Psoas muscle (tissue), 8 donors: ENCODE measurements around the gene SCAMP3. TPM values are rescaled to one million over a fixed set of nuclear protein-coding genes. Genes with fewer than 3 reads are reported as not detected.

Experiments
- ATAC-seq, 4 donors: fragments of 200-7000 bp; cut with Tn5 transposase; one replicate each; pipeline ENCODE4 v1.9.1; 2020; ENCODE audit warnings: moderate library complexity in 3 of 4, mild to moderate bottlenecking in 2 of 4
- DNase-seq, 2 donors: peaks; one replicate each; pipeline ENCODE4 v3.0.0-alpha.2; 2020
- H3K27ac ChIP-seq: fragments of 200-600 bp; one replicate; pipeline ENCODE4 v1.8.0; 2022
- H3K27me3 ChIP-seq, 3 donors: fragments of 200-600 bp in 1 of 3; one replicate each; pipeline versions ENCODE4 v1.6.1 to v1.8.0; 2013 to 2022; ENCODE audit warnings: low read length in 2 of 3, mild to moderate bottlenecking in 2 of 3, moderate library complexity in 1 of 3; ENCODE audit not compliant: insufficient read depth in 3 of 3
- H3K36me3 ChIP-seq, 2 donors: fragments of 200-600 bp in 1 of 2; one replicate each; pipeline versions ENCODE4 v1.6.1 to v1.8.0; 2013 to 2022; ENCODE audit warnings: low read depth in 1 of 2, mild to moderate bottlenecking in 1 of 2, moderate library complexity in 1 of 2; ENCODE audit not compliant: insufficient read depth in 1 of 2
- H3K4me1 ChIP-seq: fragments of 200-600 bp; one replicate; pipeline ENCODE4 v1.8.0; 2022
- H3K4me3 ChIP-seq: fragments of 200-600 bp; one replicate; pipeline ENCODE4 v1.8.0; 2022; ENCODE audit warnings: mild to moderate bottlenecking
- H3K9me3 ChIP-seq: fragments of 200-600 bp; one replicate; pipeline ENCODE4 v1.8.0; 2022
- WGBS, 3 donors: extraction: QIAGEN DNeasy Blood & Tissue Kit; methylation state at CpG; one replicate each; pipeline versions ENCODE4 v1.1.6 to v1.1.7; 2013; 5-methylcytosine and 5-hydroxymethylcytosine counted together
- intact Hi-C, 2 donors: fragments of 100-400 bp; cut with DNase I; formaldehyde crosslinking; loops; one replicate each; pipeline versions ENCODE4 v1.11.0 to v1.14.2; 2022
- polyA plus RNA-seq, 3 donors: library from polyadenylated mRNA; stranded (reverse); fragments of 200-250 nt; gene quantifications; one replicate each; pipeline ENCODE4 v1.2.3, GENCODE V29; 2013
- total RNA-seq, 4 donors: library from RNA; stranded (reverse); fragmentation: NEBNext Ultra II Directional in 2 of 4; extraction: Animal tissue kit (Norgen Biotek cat#: 25700) in 2 of 4; gene quantifications; one replicate each; pipeline versions ENCODE4 v1.2.1 to v1.2.4, GENCODE V29; 2021 to 2023
- TF ChIP-seq, protein P1 (sequence below): fragments of 200-600 bp; IDR thresholded peaks from one replicate; pipeline ENCODE4 v1.8.0; 2022; ENCODE audit warnings: antibody characterized with exemption
- donor health status: healthy with polysubstance abuse.
- donor health status: DM: no; HTN: no; CAD: no; lungs with moderate emphysema.
- donor health status: Bipolar disorder and iron deficiency.
- donor health status: healthy.
- donor health status: DM: yes; HTN: yes; CAD: no.
- donor health status: DM: no; HTN: no; CAD: no.
- donor health status: DM: no; HTN: no; CAD: no.
- donor health status: DM: yes; HTN: yes; CAD: no.

The SCAMP3 gene
- total and polyA plus RNA-seq, 7 donors = 49.5 to 159 (median 70.7) TPM

- no peak overlapping the region for H3K4me3 ChIP-seq
- H3K9me3 ChIP-seq = no peaks in the 10 kb centered on the region
- H3K27ac ChIP-seq = peak overlapping the region; percentile 87
- intact Hi-C loops = loop anchor here in 1 of 2 donors (5.0 kb wide), 1 partner anchor 35 kb away; the partner anchor contains the start of gene CLK2
- TF ChIP-seq, protein P1, sequence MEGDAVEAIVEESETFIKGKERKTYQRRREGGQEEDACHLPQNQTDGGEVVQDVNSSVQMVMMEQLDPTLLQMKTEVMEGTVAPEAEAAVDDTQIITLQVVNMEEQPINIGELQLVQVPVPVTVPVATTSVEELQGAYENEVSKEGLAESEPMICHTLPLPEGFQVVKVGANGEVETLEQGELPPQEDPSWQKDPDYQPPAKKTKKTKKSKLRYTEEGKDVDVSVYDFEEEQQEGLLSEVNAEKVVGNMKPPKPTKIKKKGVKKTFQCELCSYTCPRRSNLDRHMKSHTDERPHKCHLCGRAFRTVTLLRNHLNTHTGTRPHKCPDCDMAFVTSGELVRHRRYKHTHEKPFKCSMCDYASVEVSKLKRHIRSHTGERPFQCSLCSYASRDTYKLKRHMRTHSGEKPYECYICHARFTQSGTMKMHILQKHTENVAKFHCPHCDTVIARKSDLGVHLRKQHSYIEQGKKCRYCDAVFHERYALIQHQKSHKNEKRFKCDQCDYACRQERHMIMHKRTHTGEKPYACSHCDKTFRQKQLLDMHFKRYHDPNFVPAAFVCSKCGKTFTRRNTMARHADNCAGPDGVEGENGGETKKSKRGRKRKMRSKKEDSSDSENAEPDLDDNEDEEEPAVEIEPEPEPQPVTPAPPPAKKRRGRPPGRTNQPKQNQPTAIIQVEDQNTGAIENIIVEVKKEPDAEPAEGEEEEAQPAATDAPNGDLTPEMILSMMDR = peak; percentile 30
- DNase-seq (no peak), ATAC-seq (peak in 1 of 4 donors; percentile 37)
- peaks cover 9% of the 10 kb centered on the region for H3K4me1 ChIP-seq
- peaks cover 0 to 21% of the 10 kb centered on the region in 2 donors for H3K36me3 ChIP-seq
- WGBS, 3 donors = 49 to 56% (median 51%) methylated on average over 6 of the region's 6 CpGs
- H3K27me3 ChIP-seq = no peaks in the 10 kb centered on the region
These were observed 45.1 kb upstream of the SCAMP3 start for GRCh38 chr1:155307247-155307740.

GRCh38 chr1:155305881-155306391 is 43.8 kb upstream of the SCAMP3 start:
- Histone ChIP-seq H3K4me3 (no peak overlapping the region), H3K27me3 (no peaks in the 10 kb centered on the region), H3K27ac (no peak overlapping the region), H3K36me3 (peaks cover 0 to 10% of the 10 kb centered on the region in 2 donors), H3K9me3 (no peaks in the 10 kb centered on the region), H3K4me1 (peaks cover 9% of the 10 kb centered on the region)
- WGBS, 3 donors = 65 to 69% (median 67%) methylated on average over 7 of the region's 7 CpGs
- ATAC-seq (no peak), DNase-seq (no peak)
- TF ChIP-seq, protein P1 = no peak
- intact Hi-C loops = loop anchor here in 1 of 2 donors (5.0 kb wide), 1 partner anchor 34 kb away; the partner anchor contains the start of gene CLK2

DNA sequence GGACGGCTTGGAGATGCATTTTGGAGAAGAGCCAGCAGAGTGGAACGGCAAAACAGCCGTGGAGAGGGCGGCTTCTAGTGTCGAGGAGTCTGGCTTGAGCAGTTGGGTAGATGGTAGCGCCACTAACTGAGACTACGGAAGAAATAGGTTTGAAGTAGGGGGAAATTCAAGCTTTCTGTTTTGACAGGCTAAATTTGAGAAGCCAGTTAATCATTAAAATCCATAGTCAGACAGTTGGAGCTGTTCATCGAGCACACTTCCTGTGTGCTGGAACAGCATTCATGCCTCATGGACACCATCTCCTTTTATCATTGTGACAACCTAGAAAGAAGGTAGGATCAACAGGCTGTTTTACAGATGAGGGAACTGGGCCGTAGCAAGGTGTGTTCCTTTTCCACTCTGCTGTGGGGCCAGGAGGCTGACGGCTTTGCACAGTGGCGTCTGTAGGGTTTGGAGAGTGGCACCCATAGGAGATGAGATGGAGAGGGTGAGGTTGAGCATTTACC is 42.5 kb upstream of the SCAMP3 start:
- peaks cover 3% of the 10 kb centered on the region for H3K4me1 ChIP-seq
- intact Hi-C loops = loop anchor here in 1 of 2 donors (5.0 kb wide), 1 partner anchor 32 kb away; the partner anchor contains the start of gene CLK2
- whole genome bisulfite sequencing, 3 donors = 61 to 64% (median 61%) methylated on average over 11 of the region's 11 CpGs

DNA sequence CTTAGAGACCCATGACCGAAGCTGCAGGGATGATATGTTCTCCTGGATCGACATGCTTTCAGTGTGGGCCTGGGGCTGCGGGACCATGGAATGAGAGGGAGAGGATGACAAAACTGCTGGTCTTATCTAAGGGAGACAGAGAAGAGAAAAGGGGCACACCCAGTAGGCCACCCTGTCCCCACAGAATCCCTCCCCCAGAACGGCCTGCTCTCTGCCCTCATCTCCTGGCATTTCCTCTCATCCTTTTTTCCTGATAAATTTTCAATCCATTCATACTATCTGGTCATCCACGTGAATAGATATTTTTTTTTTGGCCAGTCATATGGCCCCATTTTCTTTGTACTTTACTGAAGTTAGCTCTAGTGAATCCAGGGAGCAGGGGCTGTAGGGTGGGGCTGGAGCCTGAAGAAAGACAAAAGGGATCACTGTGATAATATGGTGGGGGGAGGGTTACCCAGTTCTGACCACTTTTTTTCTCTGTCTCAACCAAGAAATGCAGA is 39.2 kb upstream of the SCAMP3 start, which contains the start of gene PKLR:
TSS of gene PKLR (minus strand) at position 97 of the 500 bp plus-strand sequence. CDS start at position 54, 43 bp downstream.
- Histone ChIP-seq H3K27me3 (no peaks in the 10 kb centered on the region), H3K27ac (no peak within 1 kb of the TSS), H3K4me1 (no peaks in the 10 kb centered on the region), H3K4me3 (no peak within 1 kb of the TSS), H3K9me3 (no peaks in the 10 kb centered on the region), H3K36me3 (no peaks in the 10 kb centered on the region)
- intact Hi-C loops = no loop called here
- no peak for ATAC-seq
- TF ChIP-seq, protein P1 = no peak
- 80 to 85% (median 82%) methylated on average over 5 of the region's 5 CpGs for WGBS, 3 donors
- no peak for DNase-seq

More for the DNA sequence above, 42.5 kb upstream of the SCAMP3 start:
- Histone ChIP-seq H3K4me3 (no peak overlapping the region), H3K9me3 (no peaks in the 10 kb centered on the region), H3K27me3 (no peaks in the 10 kb centered on the region), H3K36me3 (no peaks in the 10 kb centered on the region), H3K27ac (no peak overlapping the region)
- DNase-seq (no peak), ATAC-seq (no peak)
- TF ChIP-seq, protein P1 = no peak
